Erythroblast (primary cell): ENCODE data around the gene GNAO1.

ENCODE experiments used
- GATA1 ChIP-seq: IDR thresholded peaks from 2 replicates; pipeline ENCODE4 v1.6.1; 2011; ENCODE audit warnings: low read depth, mild to moderate bottlenecking, control low read depth, low read length, moderate library complexity
- POLR2A ChIP-seq: IDR thresholded peaks from 2 replicates; pipeline ENCODE4 v1.6.1; 2011; ENCODE audit warnings: mild to moderate bottlenecking, low read length

- no peak for TF ChIP-seq POLR2A
- no peak for TF ChIP-seq GATA1
Measured at GRCh38 chr16:56262148-56262547, 70.9 kb downstream of the GNAO1 start.
